AG09309 (cell line): ENCODE data around the gene BCKDHB.
A peak's percentile ranks its signal among the peaks of the same experiment; 100 is the strongest.
"Not testable (repeated sequence)": the region's sequence is repeated elsewhere in the genome, so short reads cannot be mapped to it uniquely, and the experiment has no call there.

Source experiments
- DNase-seq: peaks from one replicate; pipeline ENCODE4 v3.0.0-alpha.2; 2010; ENCODE audit warnings: low read depth
- H3K4me3 ChIP-seq: 2 replicates; pipeline ENCODE4 v1.5.1; 2011; ENCODE audit warnings: mild to moderate bottlenecking, low read depth, low read length, moderate library complexity; ENCODE audit not compliant: control insufficient read depth
- TF ChIP-seq, protein P1 (sequence below): IDR thresholded peaks from 2 replicates; pipeline ENCODE4 v1.5.1; 2011; ENCODE audit warnings: mild to moderate bottlenecking, low read depth, low read length, inconsistent platforms; ENCODE audit not compliant: insufficient read depth, control insufficient read depth; ENCODE audit errors: missing control alignments

BCKDHB gene

GRCh38 chr6:80289727-80290126 is 183.3 kb downstream of the BCKDHB start:
- TF ChIP-seq, protein P1, sequence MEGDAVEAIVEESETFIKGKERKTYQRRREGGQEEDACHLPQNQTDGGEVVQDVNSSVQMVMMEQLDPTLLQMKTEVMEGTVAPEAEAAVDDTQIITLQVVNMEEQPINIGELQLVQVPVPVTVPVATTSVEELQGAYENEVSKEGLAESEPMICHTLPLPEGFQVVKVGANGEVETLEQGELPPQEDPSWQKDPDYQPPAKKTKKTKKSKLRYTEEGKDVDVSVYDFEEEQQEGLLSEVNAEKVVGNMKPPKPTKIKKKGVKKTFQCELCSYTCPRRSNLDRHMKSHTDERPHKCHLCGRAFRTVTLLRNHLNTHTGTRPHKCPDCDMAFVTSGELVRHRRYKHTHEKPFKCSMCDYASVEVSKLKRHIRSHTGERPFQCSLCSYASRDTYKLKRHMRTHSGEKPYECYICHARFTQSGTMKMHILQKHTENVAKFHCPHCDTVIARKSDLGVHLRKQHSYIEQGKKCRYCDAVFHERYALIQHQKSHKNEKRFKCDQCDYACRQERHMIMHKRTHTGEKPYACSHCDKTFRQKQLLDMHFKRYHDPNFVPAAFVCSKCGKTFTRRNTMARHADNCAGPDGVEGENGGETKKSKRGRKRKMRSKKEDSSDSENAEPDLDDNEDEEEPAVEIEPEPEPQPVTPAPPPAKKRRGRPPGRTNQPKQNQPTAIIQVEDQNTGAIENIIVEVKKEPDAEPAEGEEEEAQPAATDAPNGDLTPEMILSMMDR: no peak
- H3K4me3 ChIP-seq: no peak overlapping the region
- DNase-seq: no peak

DNA sequence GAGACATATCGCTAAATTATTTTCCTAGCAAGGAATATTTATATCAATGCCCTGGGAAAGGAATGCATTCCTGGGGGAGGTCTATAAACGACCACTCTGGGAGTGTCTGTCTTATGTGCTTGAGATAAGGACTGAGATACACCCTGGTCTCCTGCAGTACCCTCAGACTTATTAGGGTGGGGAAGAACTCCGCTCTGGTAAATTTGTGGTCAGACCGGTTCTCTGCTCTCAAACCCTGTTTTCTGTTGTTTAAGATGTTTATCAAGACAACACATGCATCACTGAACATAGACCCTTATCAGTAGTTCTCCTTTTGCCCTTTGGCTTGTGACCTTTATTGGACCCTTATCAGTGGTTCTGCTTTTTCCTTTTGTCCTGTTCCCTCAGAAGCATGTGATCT is 188.1 kb downstream of the BCKDHB start:
- not testable (repeated sequence) for H3K4me3 ChIP-seq, DNase-seq

DNA sequence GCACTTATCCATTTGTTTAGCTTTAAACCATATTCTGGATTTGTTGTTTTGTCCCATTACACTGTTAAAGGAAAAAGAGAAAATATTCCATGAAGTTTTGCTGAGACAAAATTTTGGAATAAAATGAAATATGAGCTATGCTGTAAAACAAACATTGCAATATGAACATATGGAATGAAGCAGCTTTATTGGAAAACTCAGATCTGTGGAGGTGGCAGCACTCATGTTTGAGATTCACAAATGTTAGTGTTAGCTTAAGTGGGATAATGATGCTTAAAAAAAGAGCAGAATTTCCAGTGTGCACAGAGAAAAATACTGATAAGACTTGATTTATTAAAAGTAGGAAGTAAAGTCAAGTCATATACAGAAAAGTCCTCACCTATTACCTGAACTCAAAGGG is 196.2 kb downstream of the BCKDHB start:
- no peak overlapping the region for H3K4me3 ChIP-seq
- DNase-seq: no peak
- TF ChIP-seq, protein P1: no peak

- peak; percentile 11 for DNase-seq
- TF ChIP-seq, protein P1: no peak
- no peak overlapping the region for H3K4me3 ChIP-seq
Measured at GRCh38 chr6:80304014-80304413, 197.5 kb downstream of the BCKDHB start.

DNA sequence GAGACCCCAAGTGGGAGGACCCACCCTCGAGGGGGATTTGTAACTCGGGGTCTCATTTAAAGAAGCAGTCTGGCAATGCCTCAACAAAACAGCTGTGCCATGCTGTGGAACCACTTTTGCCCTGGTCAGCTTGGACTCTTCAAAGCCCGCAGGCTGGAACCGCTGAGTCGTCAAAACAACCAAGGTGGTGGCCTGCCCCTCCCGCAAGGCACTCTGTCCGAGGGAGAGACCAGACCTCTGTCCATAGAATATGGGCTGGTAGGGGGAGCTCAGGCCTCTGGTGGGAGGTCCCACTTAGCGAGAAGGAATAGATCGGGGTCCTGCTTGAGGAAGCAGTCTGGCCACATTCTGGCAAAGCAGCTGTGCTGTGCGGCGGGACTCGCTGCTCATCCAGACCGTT is 208.1 kb downstream of the BCKDHB start:
- TF ChIP-seq, protein P1: no peak
- DNase-seq: no peak
- H3K4me3 ChIP-seq: no peak overlapping the region

DNA sequence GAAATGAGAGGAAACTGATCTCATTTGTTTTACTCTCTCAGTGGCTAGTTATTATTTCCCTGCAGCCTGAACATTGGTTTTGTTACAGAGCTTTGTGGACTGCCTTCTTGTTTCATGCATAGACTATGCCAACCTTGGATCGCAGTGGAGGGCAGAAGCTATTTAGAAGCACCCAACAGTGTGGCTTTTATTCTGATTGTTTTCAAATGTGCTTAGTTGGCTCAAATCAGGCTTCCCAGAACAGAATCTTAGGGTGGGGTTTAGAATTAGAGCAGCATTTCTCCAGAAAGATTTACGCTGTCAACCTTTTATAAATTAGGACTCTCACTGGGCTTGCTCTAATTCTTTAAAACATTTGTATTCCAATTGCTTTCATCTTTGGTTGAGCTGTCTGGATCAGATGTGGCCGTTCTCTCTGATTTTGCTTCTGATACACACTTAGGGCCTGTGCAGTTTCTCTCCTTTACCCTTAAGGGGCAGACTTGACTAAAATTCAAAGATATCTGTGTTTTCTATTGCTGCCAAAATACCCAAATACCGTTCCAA is 210.3 kb downstream of the BCKDHB start:
- DNase-seq: no peak
- TF ChIP-seq, protein P1: peak; percentile 30
- no peak overlapping the region for H3K4me3 ChIP-seq

DNA sequence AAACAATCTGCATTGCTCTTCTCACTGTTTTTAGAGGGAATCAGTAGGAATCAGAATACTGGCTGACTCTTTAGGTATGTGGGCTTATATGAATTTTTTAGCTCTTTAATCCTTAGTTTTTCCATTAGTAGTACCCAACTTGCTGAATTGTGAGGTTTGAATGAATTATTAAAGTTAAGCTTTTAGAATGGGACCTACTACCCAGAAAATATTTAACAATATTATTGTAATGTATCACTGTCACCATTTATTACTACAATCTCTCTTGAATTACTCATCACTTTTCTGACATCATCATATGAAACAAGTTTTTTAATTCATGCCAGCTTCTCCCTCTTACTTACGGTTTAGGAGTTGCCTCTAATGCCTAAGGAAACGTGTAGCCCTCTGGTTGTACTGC is 212.7 kb downstream of the BCKDHB start:
- no peak overlapping the region for H3K4me3 ChIP-seq
- TF ChIP-seq, protein P1: no peak
- peak; percentile 11 for DNase-seq
